GM12878 (cell line): ENCODE results near the gene SPG7. TPM values are rescaled to one million over a fixed set of nuclear protein-coding genes. Genes with fewer than 3 reads are reported as not detected.

Source experiments
- ATAC-seq: fragments of 200-7000 bp; cut with Tn5 transposase; 3 replicates; pipeline ENCODE4 v1.9.1; 2020; ENCODE audit warnings: mild to moderate bottlenecking, moderate library complexity
- BruUV-seq: library from RNA; stranded (reverse); fragments of 400-500 nt; replicated peaks from 2 replicates; lab custom pipeline; 2021; lab: Mats Ljungman, UMichigan
- CTCF ChIA-PET: fragments of 300-600 bp; sonication (Branson Sonifier 250); formaldehyde crosslinking; extraction: SDS; loops from one replicate; lab custom pipeline; 2021; ENCODE audit warnings: inconsistent platforms; lab: Yijun Ruan, JAX
- POLR2A ChIA-PET: fragments of 350-600 bp; formaldehyde crosslinking; extraction: SDS; loops from one replicate; lab custom pipeline; 2021; ENCODE audit warnings: inconsistent platforms; lab: Charles Lee
- RAD21 ChIA-PET: fragments of 300-600 bp; sonication (Branson Sonifier 250); formaldehyde crosslinking; loops from one replicate; lab custom pipeline; 2023; ENCODE audit warnings: antibody characterized with exemption; ENCODE audit not compliant: unreplicated experiment; lab: Charles Lee
- SMC1A ChIA-PET: fragments of 300-600 bp; sonication (Branson Sonifier 250); formaldehyde crosslinking; loops from one replicate; lab custom pipeline; 2023; ENCODE audit not compliant: unreplicated experiment, uncharacterized antibody; lab: Charles Lee
- DNase-seq: peaks from one replicate; pipeline ENCODE4 v3.0.0-alpha.2; 2011; ENCODE audit warnings: low read depth, low spot score
- FAIRE-seq: peaks from 3 replicates; lab custom pipeline; 2011; peaks lifted over from hg19 to GRCh38; lab: Jason Lieb, UNC
- H2AFZ ChIP-seq: 2 replicates; pipeline ENCODE4 v1.6.0; 2011; ENCODE audit warnings: low read depth, low read length, control low read depth; ENCODE audit not compliant: control insufficient read depth
- H3K27ac ChIP-seq: 2 replicates; pipeline ENCODE4 v1.5.1; 2011; ENCODE audit warnings: control low read depth; ENCODE audit not compliant: control insufficient read depth, insufficient read depth
- H3K27me3 ChIP-seq, 2 experiments: replicated peaks in 1 of 2; 2 replicates each; pipeline versions ENCODE4 v1.6.0 to v1.6.1; 2011; ENCODE audit warnings: low read length in 1 of 2; ENCODE audit not compliant: control insufficient read depth in 2 of 2, insufficient read depth in 2 of 2
- H3K36me3 ChIP-seq, 2 experiments: 2 replicates each; pipeline ENCODE4 v1.5.1; 2011; ENCODE audit warnings: low read length in 1 of 2; ENCODE audit not compliant: control insufficient read depth in 2 of 2, insufficient read depth in 2 of 2
- H3K4me1 ChIP-seq: 2 replicates; pipeline ENCODE4 v1.6.1; 2011; ENCODE audit warnings: mild to moderate bottlenecking, low read length, moderate library complexity, mixed read lengths; ENCODE audit not compliant: control insufficient read depth, insufficient read depth
- H3K4me2 ChIP-seq: 2 replicates; pipeline ENCODE4 v1.6.0; 2011; ENCODE audit warnings: control low read depth; ENCODE audit not compliant: control insufficient read depth, insufficient read depth
- H3K4me3 ChIP-seq: fragments of 200-600 bp; sonication (generic); 2 replicates; pipeline ENCODE4 v1.5.1; 2016
- H3K79me2 ChIP-seq: 2 replicates; pipeline ENCODE4 v1.6.0; 2011; ENCODE audit warnings: low read length; ENCODE audit not compliant: control insufficient read depth, insufficient read depth
- H3K9ac ChIP-seq: 2 replicates; pipeline ENCODE4 v1.8.0; 2011; ENCODE audit warnings: low read length, control low read depth, mixed read lengths; ENCODE audit not compliant: control insufficient read depth, insufficient read depth
- H3K9me3 ChIP-seq: replicated peaks from 3 replicates; pipeline ENCODE4 v1.5.1; 2011; ENCODE audit warnings: mild to moderate bottlenecking, low read length; ENCODE audit not compliant: control insufficient read depth, insufficient read depth
- H4K20me1 ChIP-seq: 2 replicates; pipeline ENCODE4 v1.6.0; 2011; ENCODE audit not compliant: control insufficient read depth, insufficient read depth
- GABPA ChIP-seq: IDR thresholded peaks from 2 replicates; pipeline ENCODE4 v1.6.1; 2014; ENCODE audit warnings: antibody characterized with exemption, low read depth, mild to moderate bottlenecking, inconsistent platforms
- MXI1 ChIP-seq: fragments of 150-350 bp; IDR thresholded peaks from 2 replicates; pipeline ENCODE4 v1.6.1; 2011; ENCODE audit warnings: low read depth, mild to moderate bottlenecking, inconsistent platforms, low read length, improper control_type of control experiment
- NFIC ChIP-seq: IDR thresholded peaks from 2 replicates; pipeline ENCODE4 v1.6.1; 2012; ENCODE audit warnings: low read depth, mild to moderate bottlenecking, inconsistent platforms, low read length, moderate library complexity
- SPI1 ChIP-seq: IDR thresholded peaks from 2 replicates; pipeline ENCODE4 v1.6.1; 2011; ENCODE audit warnings: low read depth, mild to moderate bottlenecking, low read length, moderate library complexity, borderline replicate concordance; ENCODE audit not compliant: insufficient read depth
- ZNF384 ChIP-seq: IDR thresholded peaks from 2 replicates; pipeline ENCODE4 v1.6.1; 2012; ENCODE audit warnings: low read depth, mild to moderate bottlenecking, low read length, improper control_type of control experiment, borderline replicate concordance
- WGBS: methylation state at CpG from one replicate; pipeline ENCODE4 v1.1.6; 2016; ENCODE audit warnings: low lambda C conversion rate; ENCODE audit not compliant: insufficient replicate concordance, insufficient coverage; ENCODE audit errors: missing lambda C conversion rate; 5-methylcytosine and 5-hydroxymethylcytosine counted together
- in situ Hi-C: fragments of 300-500 bp; cut with MboI; formaldehyde crosslinking; loops from 9 replicates; pipeline ENCODE4 v1.14.3; 2018; ENCODE audit warnings: mixed read lengths
- intact Hi-C: fragments of 100-400 bp; cut with micrococcal nuclease; formaldehyde crosslinking; loops from one replicate; pipeline ENCODE4 v1.14.2; 2022; ENCODE audit not compliant: unreplicated experiment
- polyA plus RNA-seq, 11 experiments: library from polyadenylated mRNA; depleted of rRNA in 4 of 11; unstranded in 6 of 11; stranded (reverse) in 5 of 11; fragments of >200 nt; fragmentation: Nextera tagmentation in 4 of 11; fragmentation: Illumina TruSeq in 1 of 11; extraction: Ambion mirVana in 4 of 11; extraction: Trizol in 1 of 11; gene quantifications; 1 replicate in 1 of 11; 2 replicates in 10 of 11; pipeline versions ENCODE4 v1.2.1 to v1.2.3, GENCODE V29; 2011 to 2016; ENCODE audit warnings: inconsistent platforms in 2 of 11, missing spikeins in 2 of 11, low read depth in 1 of 11
- total RNA-seq, 4 experiments: library from RNA; depleted of rRNA in 3 of 4; stranded (reverse); fragments of >200 nt in 3 of 4; fragmentation: Illumina TruSeq in 1 of 4; extraction: Trizol in 1 of 4; gene quantifications; 2 replicates each; pipeline versions ENCODE4 v1.2.1 to v1.2.3, GENCODE V29; 2013 to 2021
- TF ChIP-seq, protein P1 (sequence below): fragments of 450-650 bp; formaldehyde crosslinking; IDR thresholded peaks from 2 replicates; pipeline ENCODE4 v1.4.0; 2022; ENCODE audit warnings: mild to moderate bottlenecking, moderate library complexity

SPG7 gene
- total and polyA plus RNA-seq, 10 of the 15 experiments (the other 5 are each of a cell fraction or from before 2014, with no cell fraction given), result 5.9 to 75.9 (median 52.5) TPM

DNA sequence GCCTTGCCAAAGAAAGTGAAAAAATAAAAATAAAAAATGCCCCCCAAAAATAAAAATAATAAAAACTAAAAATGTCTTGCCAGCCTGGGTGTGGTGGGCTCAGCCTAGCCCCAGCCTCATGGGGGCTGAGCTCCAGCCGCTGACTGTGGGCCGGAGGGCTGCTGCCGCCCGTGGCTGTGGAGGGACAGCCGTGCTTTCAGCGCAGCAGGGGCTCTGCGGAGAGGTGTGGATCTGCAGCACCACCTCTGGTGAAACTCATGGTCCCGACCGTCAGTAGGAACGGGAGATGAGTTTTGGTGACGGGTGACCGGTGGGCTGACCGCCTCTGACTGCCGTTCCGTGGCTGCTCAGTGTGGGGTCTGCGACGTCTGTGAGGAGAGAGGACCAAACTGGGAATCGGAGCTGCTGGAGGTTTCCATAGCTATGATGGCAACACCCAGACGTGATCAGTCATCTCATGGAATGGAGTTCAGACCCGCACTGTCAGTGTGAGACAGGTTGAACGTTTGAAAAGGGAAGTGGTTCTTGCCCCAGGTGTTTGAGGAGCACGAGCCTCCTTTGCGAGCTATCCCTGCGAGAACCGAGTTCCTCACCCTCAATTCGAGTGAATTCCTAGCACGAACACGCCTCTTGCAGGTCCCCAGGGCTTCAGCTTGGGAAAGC is 40.3 kb downstream of the SPG7 start:
- ChIA-PET SMC1A (interaction anchor here (1.0 kb wide), 1 partner anchor 9 kb away, joined by 4 read pairs; no protein-coding TSS in a partner anchor), CTCF (interaction anchor here (1.2 kb wide), 1 partner anchor 9 kb away, joined by 4 read pairs; no protein-coding TSS in a partner anchor), RAD21 (no interaction called here), POLR2A (no interaction called here)
- DNase-seq (no peak), FAIRE-seq (no peak), ATAC-seq (no peak)
- 94% methylated on average over 28 of the region's 28 CpGs for WGBS
- no peak overlapping the region for H2AFZ ChIP-seq
- in situ Hi-C loops, result no loop called here
- TSS peak; percentile 44 for BruUV-seq
- no peak overlapping the region for H3K4me3 ChIP-seq
- no peaks in the 10 kb centered on the region for H3K9me3 ChIP-seq
- no peaks in the 10 kb centered on the region for H3K79me2 ChIP-seq
- H4K20me1 ChIP-seq, result no peaks in the 10 kb centered on the region
- H3K4me2 ChIP-seq, result no peak overlapping the region
- H3K27ac ChIP-seq, result no peak overlapping the region
- H3K9ac ChIP-seq, result no peak overlapping the region
- intact Hi-C loops, result no loop called here
- no peaks in the 10 kb centered on the region for H3K27me3 ChIP-seq
- H3K36me3 ChIP-seq, result peaks cover 0 to 9% of the 10 kb centered on the region in 2 experiments
- no peaks in the 10 kb centered on the region for H3K4me1 ChIP-seq
- TF ChIP-seq NFIC (no peak), MXI1 (no peak), ZNF384 (no peak), SPI1 (peak; percentile 49; the same call in 1 of the 2 replicates), GABPA (no peak)
- TF ChIP-seq, protein P1, sequence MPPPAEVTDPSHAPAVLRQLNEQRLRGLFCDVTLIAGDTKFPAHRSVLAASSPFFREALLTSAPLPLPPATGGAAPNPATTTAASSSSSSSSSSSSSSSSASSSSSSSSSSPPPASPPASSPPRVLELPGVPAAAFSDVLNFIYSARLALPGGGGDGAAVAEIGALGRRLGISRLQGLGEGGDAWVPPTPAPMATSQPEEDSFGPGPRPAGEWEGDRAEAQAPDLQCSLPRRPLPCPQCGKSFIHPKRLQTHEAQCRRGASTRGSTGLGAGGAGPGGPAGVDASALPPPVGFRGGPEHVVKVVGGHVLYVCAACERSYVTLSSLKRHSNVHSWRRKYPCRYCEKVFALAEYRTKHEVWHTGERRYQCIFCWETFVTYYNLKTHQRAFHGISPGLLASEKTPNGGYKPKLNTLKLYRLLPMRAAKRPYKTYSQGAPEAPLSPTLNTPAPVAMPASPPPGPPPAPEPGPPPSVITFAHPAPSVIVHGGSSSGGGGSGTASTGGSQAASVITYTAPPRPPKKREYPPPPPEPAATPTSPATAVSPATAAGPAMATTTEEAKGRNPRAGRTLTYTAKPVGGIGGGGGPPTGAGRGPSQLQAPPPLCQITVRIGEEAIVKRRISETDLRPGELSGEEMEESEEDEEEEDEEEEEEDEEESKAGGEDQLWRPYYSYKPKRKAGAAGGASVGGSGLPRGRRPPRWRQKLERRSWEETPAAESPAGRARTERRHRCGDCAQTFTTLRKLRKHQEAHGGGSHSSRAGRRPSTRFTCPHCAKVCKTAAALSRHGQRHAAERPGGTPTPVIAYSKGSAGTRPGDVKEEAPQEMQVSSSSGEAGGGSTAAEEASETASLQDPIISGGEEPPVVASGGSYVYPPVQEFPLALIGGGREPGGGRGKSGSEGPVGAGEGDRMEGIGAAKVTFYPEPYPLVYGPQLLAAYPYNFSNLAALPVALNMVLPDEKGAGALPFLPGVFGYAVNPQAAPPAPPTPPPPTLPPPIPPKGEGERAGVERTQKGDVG (CRISPR knock-in tag), result no peak
